Thyroid gland (tissue), 4 donors: ENCODE measurements around the gene BTRC.

ENCODE experiments used
- CTCF ChIP-seq, 6 experiments: fragments of 200-600 bp in 3 of 6; fragments of 450-650 bp in 3 of 6; sonication (generic) in 3 of 6; IDR thresholded peaks; one replicate each; pipeline ENCODE4 v1.5.1; 2016 to 2019; ENCODE audit warnings: antibody characterized with exemption in 6 of 6, mild to moderate bottlenecking in 2 of 6, inconsistent platforms in 1 of 6, moderate library complexity in 1 of 6
- POLR2A ChIP-seq, 2 donors: fragments of 450-650 bp; IDR thresholded peaks; one replicate each; pipeline ENCODE4 v1.6.1; 2017; ENCODE audit warnings: antibody characterized with exemption in 2 of 2, mild to moderate bottlenecking in 2 of 2, moderate library complexity in 1 of 2

- no peak for TF ChIP-seq POLR2A (IDR thresholded peaks at IDR 0.05)
- TF ChIP-seq CTCF (IDR thresholded peaks at IDR 0.05), result no peak
These were observed 131.2 kb downstream of the BTRC start for GRCh38 chr10:101485207-101485606.
